RWPE1 (cell line): ENCODE measurements around the gene STK32B.
"Not testable (repeated sequence)": the region's sequence is repeated elsewhere in the genome, so short reads cannot be mapped to it uniquely, and the experiment has no call there.

Source experiments
- CTCF ChIA-PET: fragments of 350-600 bp; sonication (Branson Sonifier 250); formaldehyde crosslinking; extraction: SDS; loops from one replicate; lab custom pipeline; 2021; lab: Yijun Ruan, JAX
- POLR2A ChIA-PET: fragments of 400-600 bp; formaldehyde crosslinking; extraction: SDS; loops from one replicate; lab custom pipeline; 2020; ENCODE audit warnings: antibody characterized with exemption; ENCODE audit not compliant: low non-redundant PET; lab: Yijun Ruan, JAX
- DNase-seq: peaks from one replicate; pipeline ENCODE4 v3.0.0; 2012; ENCODE audit warnings: low spot score
- H3K27ac ChIP-seq: fragments of 450-650 bp; 2 replicates; pipeline ENCODE4 v1.5.1; 2017
- TF ChIP-seq, protein P1 (sequence below): fragments of 450-650 bp; conservative IDR thresholded peaks from 2 replicates; pipeline ENCODE4 v1.5.1; 2017; ENCODE audit warnings: low read depth, mild to moderate bottlenecking

The STK32B gene

DNA sequence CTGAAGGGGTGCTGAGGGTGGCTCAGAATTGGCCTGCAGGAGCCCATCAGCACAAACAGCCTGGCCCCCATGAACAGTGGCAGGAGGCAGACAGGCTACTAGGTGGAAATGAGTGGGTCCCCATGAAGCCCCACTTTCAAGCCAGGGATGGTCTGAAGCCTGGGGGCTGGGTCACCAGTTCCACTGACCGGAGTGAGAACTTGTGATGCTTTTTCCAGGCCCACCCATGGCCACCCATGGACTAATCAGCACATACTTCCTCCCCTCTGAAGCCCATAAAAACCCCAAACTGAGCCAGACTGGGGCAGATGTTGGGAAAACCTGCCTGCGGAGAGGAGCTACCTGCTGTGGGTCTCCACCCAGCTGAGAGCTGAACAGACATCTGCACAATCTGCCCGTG is 372.9 kb downstream of the STK32B start:
- TF ChIP-seq, protein P1, sequence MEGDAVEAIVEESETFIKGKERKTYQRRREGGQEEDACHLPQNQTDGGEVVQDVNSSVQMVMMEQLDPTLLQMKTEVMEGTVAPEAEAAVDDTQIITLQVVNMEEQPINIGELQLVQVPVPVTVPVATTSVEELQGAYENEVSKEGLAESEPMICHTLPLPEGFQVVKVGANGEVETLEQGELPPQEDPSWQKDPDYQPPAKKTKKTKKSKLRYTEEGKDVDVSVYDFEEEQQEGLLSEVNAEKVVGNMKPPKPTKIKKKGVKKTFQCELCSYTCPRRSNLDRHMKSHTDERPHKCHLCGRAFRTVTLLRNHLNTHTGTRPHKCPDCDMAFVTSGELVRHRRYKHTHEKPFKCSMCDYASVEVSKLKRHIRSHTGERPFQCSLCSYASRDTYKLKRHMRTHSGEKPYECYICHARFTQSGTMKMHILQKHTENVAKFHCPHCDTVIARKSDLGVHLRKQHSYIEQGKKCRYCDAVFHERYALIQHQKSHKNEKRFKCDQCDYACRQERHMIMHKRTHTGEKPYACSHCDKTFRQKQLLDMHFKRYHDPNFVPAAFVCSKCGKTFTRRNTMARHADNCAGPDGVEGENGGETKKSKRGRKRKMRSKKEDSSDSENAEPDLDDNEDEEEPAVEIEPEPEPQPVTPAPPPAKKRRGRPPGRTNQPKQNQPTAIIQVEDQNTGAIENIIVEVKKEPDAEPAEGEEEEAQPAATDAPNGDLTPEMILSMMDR, result no peak
- ChIA-PET POLR2A (no interaction called here), CTCF (interaction anchor here (0.6 kb wide), 1 partner anchor 398 kb away, joined by 3 read pairs; no protein-coding TSS in a partner anchor)
- DNase-seq, result no peak
- H3K27ac ChIP-seq, result no peak overlapping the region

DNA sequence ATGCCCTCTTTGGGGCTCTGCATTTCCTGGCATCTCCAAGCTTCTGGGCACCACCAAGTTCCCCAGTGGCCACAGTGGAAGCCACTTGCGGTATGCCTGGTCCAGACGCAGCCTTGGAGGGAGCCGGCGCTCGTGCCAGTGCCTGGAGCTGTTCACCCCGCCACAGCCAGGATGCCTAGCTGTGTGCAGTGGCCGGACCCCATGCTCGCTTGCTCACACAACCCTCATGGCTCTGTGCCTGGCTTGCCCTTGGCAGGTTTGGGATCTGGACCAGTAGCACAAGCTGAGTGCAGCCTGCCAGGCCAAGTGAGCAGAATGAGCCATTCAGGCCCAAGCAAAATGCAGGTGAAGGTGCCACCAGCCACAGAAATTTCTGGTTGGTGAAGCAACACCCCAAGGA is 373.6 kb downstream of the STK32B start:
- DNase-seq, result no peak
- H3K27ac ChIP-seq, result no peak overlapping the region
- ChIA-PET POLR2A (no interaction called here), CTCF (interaction anchor here (0.6 kb wide), 1 partner anchor 397 kb away, joined by 3 read pairs; no protein-coding TSS in a partner anchor)
- TF ChIP-seq, protein P1, result no peak

DNA sequence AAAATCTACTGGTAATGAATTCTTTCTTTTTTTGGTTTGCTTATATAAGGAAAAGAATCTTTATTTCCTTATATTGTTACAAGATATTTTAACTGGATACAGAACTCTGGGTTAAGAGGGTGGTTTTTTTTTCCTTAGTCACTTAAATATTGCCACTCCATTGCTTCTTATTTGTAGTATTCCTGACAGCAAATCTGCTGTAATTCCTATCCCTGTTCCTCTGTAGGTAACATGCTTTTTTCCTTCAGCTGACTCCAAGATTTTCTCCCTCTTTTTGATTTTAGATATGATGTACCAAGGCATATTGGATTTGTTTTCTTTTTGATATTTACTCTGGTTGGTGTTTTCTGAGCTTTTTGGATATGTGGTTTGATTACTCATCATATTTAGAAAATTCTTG is 378.5 kb downstream of the STK32B start:
- TF ChIP-seq, protein P1, result no peak
- POLR2A ChIA-PET, result no interaction called here
- DNase-seq, result no peak
- CTCF ChIA-PET, result no interaction called here
- H3K27ac ChIP-seq, result no peak overlapping the region

DNA sequence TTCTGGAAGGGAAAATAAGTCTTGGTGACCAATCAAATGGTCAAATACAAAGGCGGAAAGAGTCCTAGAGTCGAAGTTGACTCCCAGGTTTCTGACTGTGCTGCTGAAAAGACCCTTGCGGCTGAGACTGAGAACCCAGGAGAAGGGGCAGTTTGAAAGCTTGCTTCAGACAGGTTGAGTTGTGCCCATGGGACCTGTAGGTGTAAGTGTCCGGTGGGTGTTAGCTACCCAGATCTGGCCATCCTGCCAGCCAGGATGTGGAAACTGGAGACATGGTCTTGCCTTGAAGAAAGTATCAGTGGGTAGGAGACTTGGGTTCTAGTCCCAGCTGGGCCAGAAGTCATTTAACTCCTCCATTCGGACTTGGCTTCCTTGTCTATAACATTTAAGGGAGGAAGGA is 381.9 kb downstream of the STK32B start:
- no peak overlapping the region for H3K27ac ChIP-seq
- TF ChIP-seq, protein P1, result no peak
- ChIA-PET CTCF (no interaction called here), POLR2A (no interaction called here)
- no peak for DNase-seq

DNA sequence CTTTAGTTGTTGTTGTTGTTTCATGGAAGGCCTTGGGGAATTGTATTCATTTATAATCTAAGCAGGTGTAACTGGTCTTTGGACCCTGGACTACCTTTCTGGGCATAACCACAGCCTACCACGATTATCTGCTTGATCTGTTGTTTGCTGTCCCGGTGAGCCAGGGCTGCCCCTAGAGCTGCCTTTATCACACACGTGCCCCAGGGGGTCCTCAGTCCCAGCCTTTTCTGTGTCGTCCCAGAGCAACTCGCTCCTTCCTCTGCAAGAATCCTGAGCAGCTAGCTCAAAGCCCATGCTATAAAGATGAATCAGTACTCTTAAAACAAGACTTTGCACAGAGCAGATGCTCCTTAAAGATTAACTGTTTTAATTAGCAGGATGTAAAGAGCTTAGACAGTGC is 383.9 kb downstream of the STK32B start:
- DNase-seq, result no peak
- POLR2A ChIA-PET, result no interaction called here
- CTCF ChIA-PET, result interaction anchor here (0.6 kb wide), 1 partner anchor 1018 kb away, joined by 3 read pairs; no protein-coding TSS in a partner anchor
- H3K27ac ChIP-seq, result no peak overlapping the region
- TF ChIP-seq, protein P1, result no peak

DNA sequence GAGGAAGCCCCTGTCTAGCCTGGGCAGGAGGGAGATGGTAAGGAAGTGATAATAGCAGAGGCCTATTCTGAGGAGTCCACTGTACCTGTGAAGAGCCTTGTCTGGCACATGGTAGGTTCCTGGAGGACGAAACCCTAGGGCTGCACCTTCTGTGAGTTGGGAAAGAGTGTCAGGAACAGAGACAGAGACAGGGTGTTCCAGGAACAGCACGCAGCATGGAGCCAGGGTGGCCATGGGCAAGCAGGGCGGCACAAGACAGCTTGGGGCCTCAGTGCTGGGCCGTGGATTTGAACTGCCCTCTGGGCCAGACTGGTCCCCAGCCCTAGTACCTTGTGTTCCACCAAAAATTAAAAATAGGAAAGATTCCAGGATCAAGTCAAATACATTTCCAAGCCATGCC is 384.5 kb downstream of the STK32B start:
- TF ChIP-seq, protein P1, result no peak
- no peak for DNase-seq
- no peak overlapping the region for H3K27ac ChIP-seq
- CTCF ChIA-PET, result no interaction called here
- POLR2A ChIA-PET, result no interaction called here

DNA sequence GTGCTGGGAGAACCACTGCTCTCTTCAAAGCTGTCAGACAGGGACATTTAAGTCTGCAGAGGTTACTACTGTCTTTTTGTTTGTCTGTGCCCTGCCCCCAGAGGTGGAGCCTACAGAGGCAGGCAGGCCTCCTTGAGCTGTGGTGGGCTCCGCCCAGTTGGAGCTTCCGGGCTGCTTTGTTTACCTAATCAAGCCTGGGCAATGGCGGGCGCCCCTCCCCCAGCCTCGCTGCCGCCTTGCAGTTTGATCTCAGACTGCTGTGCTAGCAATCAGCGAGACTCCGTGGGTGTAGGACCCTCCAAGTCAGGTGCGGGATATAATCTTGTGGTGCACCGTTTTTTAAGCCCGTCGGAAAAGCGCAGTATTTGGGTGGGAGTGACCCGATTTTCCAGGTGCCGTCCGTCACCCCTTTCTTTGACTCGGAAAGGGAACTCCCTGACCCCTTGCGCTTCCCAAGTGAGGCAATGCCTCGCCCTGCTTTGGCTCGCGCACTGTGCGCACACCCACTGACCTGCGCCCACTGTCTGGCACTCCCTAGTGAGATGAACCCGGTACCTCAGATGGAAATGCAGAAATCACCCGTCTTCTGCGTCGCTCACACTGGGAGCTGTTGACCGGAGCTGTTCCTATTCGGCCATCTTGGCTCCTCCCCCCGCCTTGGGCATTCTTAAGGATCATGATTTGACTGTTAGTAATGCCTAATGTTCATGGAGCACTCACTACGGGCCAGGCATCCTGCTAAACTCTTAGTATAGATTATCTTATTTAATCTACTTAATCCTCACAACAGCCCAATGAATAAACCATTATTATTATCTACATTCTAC is 392.9 kb downstream of the STK32B start:
- CTCF ChIA-PET, POLR2A ChIA-PET, H3K27ac ChIP-seq: not testable (repeated sequence)
- DNase-seq, result peak; percentile 8
